Effector CD4-positive, alpha-beta T cell (primary cell): ENCODE data around the gene METTL9.
"Not testable (repeated sequence)": the region's sequence is repeated elsewhere in the genome, so short reads cannot be mapped to it uniquely, and the experiment has no call there.

Source experiments
- DNase-seq: peaks from one replicate; pipeline ENCODE4 v3.0.0-alpha.2; 2020
- total RNA-seq: gene quantifications from one replicate; lab custom pipeline; 2026; lab: John Stamatoyannopoulos, UW

The METTL9 gene
- 55.3 reads per million, percentile 70 among the genes with 10 or more reads in this experiment for total RNA-seq

DNA sequence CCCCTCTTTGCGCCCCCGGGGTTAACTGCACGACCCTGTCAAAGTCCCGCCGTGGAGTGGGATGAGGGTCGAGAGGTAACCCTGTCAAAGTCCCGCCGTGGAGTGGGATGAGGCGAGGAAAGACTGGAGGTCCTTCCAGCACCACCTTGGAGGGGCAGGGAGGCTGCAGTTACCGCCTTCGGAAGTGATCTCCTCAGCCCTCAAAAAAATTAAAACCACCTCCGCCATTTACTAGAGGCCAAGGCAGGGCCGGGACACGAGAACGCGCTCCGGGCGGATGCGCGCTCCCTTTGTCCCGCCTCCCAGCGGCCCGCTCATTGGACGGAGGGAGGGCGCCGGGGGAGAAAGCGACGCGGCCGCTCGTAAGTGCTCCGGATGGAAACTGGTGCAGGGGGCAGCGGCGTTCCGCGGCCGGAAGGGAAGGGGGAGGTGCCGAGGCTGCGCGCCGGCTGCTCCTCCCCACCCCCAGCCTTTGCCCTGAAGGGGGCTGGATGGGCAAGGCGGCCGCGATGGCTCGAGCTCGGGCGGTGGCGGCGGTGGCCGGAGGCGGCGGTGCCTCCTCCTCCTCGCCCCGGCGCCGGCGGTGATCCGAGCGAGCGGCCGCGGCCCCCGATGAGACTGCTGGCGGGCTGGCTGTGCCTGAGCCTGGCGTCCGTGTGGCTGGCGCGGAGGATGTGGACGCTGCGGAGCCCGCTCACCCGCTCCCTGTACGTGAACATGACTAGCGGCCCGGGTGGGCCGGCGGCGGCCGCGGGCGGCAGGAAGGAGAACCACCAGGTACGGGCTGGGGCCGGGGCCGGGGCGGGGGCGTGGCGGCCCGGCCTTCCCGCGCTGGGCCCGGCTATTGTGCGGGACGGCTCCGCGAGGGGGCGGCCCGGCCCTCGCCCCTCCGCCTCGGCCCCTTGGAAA is at the start of gene METTL9:
Gene METTL9 (plus strand): TSS at position 456 of the 909 bp plus-strand sequence. CDS start 157 bp downstream, at position 613.
- peak; percentile 91 for DNase-seq

- not testable (repeated sequence) for DNase-seq
These were observed 49.4 kb upstream of the METTL9 start for GRCh38 chr16:21549975-21550374.

GRCh38 chr16:21550435-21550834 is 48.9 kb upstream of the METTL9 start:
- DNase-seq: not testable (repeated sequence)

DNA sequence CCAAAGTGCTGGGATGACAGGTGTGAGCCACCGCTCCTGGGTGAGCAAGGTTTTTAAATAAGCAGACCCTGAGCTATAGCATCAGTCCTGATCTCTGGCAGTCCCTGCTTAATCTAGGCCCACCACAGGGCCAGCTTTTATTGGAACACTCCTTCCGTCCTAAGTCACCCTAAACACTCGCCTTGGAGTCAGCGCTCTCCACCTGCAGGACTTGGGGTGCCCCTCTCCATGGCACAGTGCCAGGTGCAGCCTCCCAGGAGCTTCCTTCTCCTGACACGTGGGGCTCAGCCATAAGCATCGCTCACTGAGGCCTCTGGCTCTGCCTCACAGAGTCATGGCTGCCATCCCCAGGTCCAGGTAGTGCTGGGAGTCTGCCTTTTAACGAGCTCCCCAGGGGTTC is 48.3 kb upstream of the METTL9 start:
- not testable (repeated sequence) for DNase-seq

DNA sequence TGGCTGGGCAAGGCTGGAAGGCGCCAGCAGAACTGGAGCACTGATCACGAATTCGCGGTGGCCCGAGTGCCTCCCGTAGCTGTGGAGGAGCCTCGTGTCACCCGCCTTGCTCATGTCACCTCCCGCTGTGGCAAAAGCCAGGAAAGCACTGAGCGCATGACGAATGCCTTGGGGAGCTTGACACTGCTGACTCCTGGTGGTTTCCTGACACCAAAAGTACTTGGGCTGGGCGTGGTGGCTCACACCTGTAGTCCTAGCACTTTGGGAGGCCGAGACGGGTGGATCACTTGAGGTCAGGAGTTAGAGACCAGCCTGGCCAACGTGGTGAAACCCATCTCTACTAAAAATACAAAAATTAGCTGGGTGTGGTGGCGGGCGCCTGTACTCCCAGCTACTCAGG is 47.8 kb upstream of the METTL9 start:
- not testable (repeated sequence) for DNase-seq

- not testable (repeated sequence) for DNase-seq
These were observed 45.7 kb upstream of the METTL9 start for GRCh38 chr16:21553481-21554296.

DNA sequence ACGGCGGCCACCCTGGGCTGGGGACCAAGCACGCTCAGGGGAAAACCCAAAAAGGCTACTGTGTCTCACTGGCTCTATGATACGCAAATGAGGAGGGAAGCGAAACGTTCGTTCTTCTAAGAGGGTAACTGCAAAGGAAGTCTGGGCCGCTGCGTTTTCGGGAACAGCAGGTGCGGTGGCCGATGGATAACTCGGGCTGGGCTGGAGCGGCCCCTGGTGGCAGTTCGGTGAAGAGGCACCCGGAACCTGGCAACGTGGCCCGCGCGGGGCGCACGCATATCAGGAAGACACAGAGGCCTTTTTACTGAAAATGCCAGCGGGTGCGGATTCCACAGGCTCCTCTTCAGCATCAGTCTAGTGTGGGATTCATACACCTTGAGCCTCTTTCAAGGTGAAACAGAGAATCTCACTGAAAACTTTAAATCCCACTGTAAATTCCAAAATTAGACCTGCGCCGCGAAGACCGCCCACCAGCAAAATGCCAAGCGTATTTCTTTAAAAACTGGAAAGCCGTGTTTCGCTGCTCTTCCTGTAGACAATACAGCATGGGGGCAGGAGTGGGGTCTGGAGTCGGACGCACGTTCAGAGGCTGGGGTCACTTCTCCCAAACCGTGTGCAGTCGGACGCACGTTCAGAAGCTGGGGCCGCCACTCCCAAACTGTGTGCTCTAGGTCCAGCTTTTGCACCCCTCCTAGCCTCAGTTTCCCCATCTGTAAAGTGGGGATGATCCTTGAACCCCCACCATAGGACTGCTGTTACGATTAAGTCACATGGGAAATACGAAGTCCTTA is 44.4 kb upstream of the METTL9 start:
- DNase-seq: peak; percentile 80

DNA sequence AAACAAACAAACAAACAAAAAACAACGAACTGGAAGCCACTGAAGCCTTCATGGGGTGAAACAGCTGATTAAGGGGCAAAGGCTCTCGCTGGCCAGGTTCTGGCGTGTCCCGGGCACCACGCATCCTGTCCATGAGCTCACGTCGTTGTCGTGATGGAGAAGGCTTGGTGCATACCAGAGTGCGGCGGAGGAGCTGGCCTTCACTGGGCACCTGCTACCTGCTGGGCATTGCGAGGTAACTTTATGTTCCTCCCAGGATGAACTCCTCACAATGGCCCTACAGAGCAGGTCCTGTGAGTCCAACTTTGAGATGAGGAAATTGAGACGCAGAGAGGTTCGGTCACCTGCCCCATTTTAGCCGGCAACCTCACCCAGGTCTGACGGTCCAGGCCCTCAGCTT is 43.8 kb upstream of the METTL9 start:
- DNase-seq: not testable (repeated sequence)

DNA sequence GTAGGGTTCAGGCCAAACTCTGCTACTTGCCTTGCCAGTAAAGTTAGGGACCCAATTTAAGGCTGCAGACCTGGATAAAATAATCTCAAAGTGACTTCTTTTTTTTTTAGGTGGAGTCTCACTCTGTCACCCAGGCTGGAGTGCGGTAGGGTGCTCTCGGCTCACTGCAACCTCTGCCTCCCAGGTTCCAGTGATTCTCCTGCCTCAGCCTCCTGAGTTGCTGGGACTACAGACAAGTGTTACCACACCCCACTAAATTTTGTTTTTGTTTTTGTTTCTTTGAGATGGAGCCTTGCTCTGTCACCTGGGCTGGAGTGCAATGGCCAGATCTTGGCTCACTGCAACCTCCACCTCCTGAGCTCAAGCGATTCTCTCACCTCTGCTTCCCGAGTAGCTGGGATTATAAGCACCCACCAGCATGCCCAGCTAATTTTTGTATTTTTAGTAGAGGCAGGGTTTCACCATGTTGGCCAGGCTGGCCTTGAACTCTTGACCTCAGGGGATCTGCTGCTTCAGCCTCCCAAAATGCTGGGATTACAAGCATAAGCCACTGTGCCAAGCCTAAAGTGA is 43.3 kb upstream of the METTL9 start:
- not testable (repeated sequence) for DNase-seq

- not testable (repeated sequence) for DNase-seq
These were observed 42.6 kb upstream of the METTL9 start for GRCh38 chr16:21556651-21557241.

GRCh38 chr16:21560462-21560861 is 38.9 kb upstream of the METTL9 start:
- no peak for DNase-seq

- DNase-seq: no peak
These were observed 35.7 kb upstream of the METTL9 start for GRCh38 chr16:21563676-21564075.

DNA sequence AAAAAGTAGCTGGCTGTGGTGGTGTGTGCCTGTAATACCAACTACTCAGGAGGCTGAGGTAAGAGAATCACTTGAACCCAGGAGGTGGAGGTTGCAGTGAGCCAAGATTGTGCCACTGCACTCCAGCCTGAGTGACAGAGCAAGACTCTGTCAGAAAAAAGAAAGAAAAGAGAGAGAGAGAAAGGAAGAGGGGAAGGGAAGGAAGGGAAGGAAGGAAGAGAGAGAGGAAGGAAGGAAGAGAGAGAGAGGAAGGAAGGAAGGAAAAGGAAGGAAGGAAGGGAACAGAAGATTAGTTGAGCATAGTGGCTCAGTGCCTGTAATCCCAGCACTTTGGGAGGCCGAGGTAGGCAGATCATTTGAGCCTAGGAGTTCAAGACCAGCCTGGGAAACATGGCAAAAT is 35.0 kb upstream of the METTL9 start:
- not testable (repeated sequence) for DNase-seq

GRCh38 chr16:21565507-21565860 is 33.9 kb upstream of the METTL9 start:
- no peak for DNase-seq

DNA sequence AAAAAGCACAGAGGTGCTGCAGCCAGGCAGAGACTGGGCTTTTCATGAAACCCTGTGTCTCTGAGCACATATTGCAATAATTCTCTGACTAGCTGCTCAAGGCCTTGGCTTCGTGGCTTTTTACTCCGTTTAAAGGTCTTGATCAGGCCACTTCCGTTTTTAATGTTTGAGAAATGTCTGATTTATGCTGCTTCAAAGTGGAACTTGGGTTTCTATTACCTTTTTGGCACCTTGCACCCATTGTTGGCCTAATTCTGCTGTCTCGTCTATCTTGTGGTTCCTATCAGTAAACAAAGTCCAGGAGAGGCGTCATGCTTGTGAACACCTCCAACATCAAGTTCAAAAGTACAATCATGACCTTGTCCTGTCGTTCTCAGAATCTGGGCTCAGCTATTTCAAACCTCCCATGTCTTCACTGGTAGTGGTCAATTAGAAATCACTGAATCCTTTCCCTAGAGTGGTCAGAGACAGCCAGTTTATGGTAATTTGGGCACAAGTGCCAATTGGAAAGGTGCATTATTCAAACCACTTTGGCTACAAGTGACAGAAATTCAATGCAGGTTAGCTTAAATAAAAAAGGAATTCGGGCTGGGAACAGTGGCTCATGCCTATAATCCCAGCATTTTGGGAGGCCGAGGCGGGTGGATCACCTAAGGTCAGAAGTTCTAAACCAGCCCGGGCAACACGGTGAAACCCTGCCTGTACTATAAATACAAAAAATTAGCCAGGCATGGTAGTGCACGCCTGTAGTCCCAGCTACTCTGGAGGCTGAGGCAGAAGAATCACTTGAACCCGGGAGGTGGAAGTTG is 33.3 kb upstream of the METTL9 start:
- DNase-seq: no peak

DNA sequence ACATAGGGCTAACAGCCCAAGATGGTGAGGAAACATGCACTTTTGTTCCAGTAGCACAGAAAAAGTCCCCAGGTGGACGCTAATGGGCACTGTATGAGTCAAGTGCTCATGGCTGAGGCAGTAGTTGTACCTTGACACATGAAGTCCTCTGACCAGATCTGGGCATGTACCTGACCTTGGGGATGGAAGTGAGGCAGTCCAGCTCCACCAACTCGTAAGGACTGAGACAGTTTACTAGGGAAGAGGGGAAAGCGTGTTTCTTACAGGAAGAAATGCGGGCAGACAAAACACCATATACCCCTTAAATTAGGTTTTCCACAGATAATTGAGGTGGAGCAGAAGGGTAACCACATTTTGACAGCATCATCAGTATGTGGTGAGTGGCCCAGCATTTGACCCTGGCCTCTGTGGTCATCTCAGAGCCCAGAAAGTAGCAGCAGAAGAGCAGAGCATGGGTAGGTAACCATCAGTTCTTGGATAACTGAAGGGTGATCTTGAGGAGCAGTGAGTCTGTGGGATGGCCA is 32.4 kb upstream of the METTL9 start:
- DNase-seq: no peak

DNA sequence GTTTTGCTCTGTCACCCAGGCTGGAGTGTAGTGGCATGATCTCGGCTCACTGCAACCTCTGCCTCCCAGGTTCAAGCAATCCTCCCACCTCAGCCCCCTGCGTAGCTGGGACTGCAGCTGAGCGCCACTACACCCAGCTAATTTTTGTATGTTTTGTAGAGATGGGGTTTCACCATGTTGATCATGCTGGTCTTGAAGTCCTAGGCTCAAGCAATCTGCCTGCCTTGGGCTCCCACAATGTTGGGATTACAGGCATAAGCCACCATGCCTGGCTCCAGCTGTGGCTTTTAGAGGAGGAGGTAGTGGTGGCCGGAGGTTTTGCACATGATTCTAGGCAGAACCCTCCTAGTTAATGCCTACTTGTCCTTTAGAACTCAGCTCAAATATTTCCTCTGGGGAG is 31.9 kb upstream of the METTL9 start:
- not testable (repeated sequence) for DNase-seq

DNA sequence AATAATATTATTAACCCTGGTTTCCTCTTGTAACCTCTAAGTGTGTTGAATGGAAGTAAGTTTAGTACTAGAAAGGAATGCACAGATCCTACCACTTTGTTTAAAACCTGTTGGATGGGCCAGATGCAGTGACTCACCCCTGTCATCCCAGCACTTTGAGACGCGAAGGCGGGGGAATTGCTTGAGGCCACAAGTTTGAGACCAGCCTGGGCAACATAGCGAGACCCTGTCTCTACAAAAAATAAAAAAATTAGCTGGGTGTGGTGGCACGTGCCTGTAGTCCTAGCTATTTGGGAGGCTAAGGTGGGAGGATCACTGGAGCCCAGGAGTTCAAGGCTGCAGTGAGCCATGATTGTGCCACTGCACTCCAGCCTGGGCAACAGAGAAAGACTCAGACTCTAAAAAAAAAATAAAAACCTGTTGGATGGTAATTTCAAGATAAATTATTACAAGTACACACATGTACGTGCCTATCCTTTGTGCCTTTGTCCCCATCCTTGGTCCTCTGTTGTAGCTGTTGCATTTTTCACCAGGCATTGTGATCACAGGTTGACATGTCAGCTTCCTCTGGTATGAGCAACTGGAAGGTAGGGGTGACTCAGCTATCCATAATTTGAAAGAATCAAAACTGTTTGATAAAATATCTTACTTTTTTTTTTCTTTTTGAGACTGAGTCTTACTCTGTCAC is 30.7 kb upstream of the METTL9 start:
- no peak for DNase-seq

DNA sequence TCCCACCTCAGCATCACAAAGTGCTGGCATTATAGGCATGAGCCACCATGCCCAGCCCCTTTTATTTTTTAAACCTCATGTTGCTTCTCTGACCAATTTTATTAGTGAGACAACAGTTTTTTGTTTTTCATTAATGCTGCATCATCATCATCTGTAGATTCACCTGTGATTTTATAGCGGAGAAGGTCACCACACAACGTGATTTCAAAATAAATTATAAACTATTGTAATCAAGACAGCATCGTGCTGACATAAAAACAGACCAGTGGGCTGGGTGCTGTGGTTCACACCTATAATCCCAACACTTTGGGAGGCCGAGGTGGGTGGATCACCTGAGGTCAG is 28.7 kb upstream of the METTL9 start:
- DNase-seq: no peak

GRCh38 chr16:21573506-21573905 is 25.9 kb upstream of the METTL9 start:
- not testable (repeated sequence) for DNase-seq
